HepG2 (cell line): ENCODE data around the gene RABGAP1L.

ENCODE experiments used
- CTCF ChIP-seq: sonication (generic); formaldehyde crosslinking; IDR thresholded peaks from 2 replicates; pipeline ENCODE4 v1.5.0; 2020; ENCODE audit warnings: mild to moderate bottlenecking, missing genetic modification reagents, moderate library complexity
- EHMT2 ChIP-seq: fragments of 200-600 bp; sonication (generic); IDR thresholded peaks from 2 replicates; pipeline ENCODE4 v1.7.0; 2017; ENCODE audit warnings: antibody characterized with exemption, low read depth, low read length, borderline replicate concordance
- POLR2AphosphoS5 ChIP-seq: IDR thresholded peaks from 2 replicates; pipeline ENCODE4 v1.6.1; 2012; ENCODE audit warnings: low read depth, low read length
- REST ChIP-seq, 2 experiments: IDR thresholded peaks; 2 replicates each; pipeline ENCODE4 v1.6.1; 2011 to 2012; ENCODE audit warnings: low read length in 2 of 2, borderline replicate concordance in 1 of 2, low read depth in 1 of 2, mild to moderate bottlenecking in 1 of 2, moderate library complexity in 1 of 2
- YEATS4 ChIP-seq: sonication (generic); formaldehyde crosslinking; IDR thresholded peaks from 2 replicates; pipeline ENCODE4 v1.4.0; 2020; ENCODE audit warnings: missing genetic modification reagents, borderline replicate concordance
- ZBTB33 ChIP-seq: sonication (generic); formaldehyde crosslinking; IDR thresholded peaks from 2 replicates; pipeline ENCODE4 v1.4.0; 2020; ENCODE audit warnings: missing genetic modification reagents
- ZNF891 ChIP-seq: sonication (generic); formaldehyde crosslinking; IDR thresholded peaks from 2 replicates; pipeline ENCODE4 v1.5.0; 2020; ENCODE audit warnings: mild to moderate bottlenecking, missing genetic modification reagents

- no peak for TF ChIP-seq CTCF (CRISPR knock-in tag)
- TF ChIP-seq REST (IDR thresholded peaks at IDR 0.05; ENCODE audit: borderline replicate concordance in 1 of 2, low read depth in 1 of 2, low read length in 2 of 2) = no peak
- no peak for TF ChIP-seq ZBTB33 (CRISPR knock-in tag)
- TF ChIP-seq YEATS4 = no peak
- no peak for TF ChIP-seq ZNF891 (CRISPR knock-in tag)
- TF ChIP-seq EHMT2 = no peak
- no peak for TF ChIP-seq POLR2AphosphoS5
Observed at GRCh38 chr1:174997041-174997440, 837.7 kb downstream of the RABGAP1L start.
